GM12892 (cell line): Measurements from ENCODE around the gene FRMD4B.

Experiments
- POLR2A ChIP-seq: IDR thresholded peaks from 2 replicates; pipeline ENCODE4 v1.6.1; 2011; ENCODE audit warnings: low read depth, low read length, control low read depth
- POLR2AphosphoS5 ChIP-seq: IDR thresholded peaks from 2 replicates; pipeline ENCODE4 v1.6.1; 2011; ENCODE audit warnings: low read depth, low read length, control low read depth
- TAF1 ChIP-seq: IDR thresholded peaks from 2 replicates; pipeline ENCODE4 v1.6.1; 2011; ENCODE audit warnings: low read depth, mild to moderate bottlenecking, control low read depth, low read length, borderline replicate concordance

DNA sequence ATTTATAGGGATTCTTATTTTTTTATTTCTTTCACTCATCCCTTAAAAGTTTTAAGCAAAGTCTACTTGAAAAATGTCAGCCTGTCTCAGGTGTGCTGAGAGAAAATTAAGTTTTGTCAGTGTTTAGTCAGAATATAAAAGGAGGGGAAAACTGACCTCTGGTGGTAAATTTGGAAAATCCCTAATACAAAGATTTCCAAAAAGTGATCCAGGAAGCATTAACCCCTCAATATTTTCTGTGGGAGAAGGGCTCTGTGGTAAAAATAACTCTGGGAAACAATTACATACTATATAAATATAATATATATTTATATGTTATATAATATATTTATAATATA, 41.0 kb upstream of the FRMD4B start:
- TF ChIP-seq POLR2A (no peak), POLR2AphosphoS5 (no peak), TAF1 (no peak)
